ENCODE results near the gene MVB12B.
A peak's percentile ranks its signal among the peaks of the same experiment; 100 is the strongest.

DNA sequence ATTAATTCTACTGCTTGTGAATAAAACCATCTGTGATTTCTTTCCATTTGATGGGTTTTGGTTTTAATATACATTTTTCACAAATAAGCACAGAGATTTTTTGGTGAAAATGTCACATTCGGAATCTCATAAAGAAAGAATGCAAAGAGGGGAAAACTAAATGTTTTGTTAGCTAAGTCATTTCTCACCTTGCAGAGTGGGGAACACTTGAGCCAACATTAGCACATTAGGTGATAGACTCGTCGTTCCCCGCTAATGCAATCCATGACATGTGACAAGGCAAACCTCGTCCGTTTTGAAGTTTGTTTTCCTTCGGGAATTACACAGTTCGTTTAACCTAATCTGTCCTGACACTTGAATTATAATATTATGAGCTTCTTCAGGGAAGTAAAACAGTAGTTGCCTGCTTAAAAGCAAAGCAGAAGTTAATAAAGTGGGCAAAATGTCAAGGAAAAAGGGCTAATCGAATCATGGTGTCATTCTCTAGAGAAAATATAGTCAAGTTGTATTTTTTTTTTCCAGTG is 191.3 kb downstream of the MVB12B start:
- 0 out of 2 replicates have a peak, but pooled peaks have one; percentile 10 for TF ChIP-seq GATA3 (IDR thresholded peaks at IDR 0.05; ENCODE audit: low read depth, low read length)
- no peak for TF ChIP-seq GATA2 (IDR thresholded peaks at IDR 0.05; ENCODE audit: low read depth, low read length)
